ENCODE results near the gene BRI3BP.
A peak's percentile ranks its signal among the peaks of the same experiment; 100 is the strongest.

The BRI3BP gene

DNA sequence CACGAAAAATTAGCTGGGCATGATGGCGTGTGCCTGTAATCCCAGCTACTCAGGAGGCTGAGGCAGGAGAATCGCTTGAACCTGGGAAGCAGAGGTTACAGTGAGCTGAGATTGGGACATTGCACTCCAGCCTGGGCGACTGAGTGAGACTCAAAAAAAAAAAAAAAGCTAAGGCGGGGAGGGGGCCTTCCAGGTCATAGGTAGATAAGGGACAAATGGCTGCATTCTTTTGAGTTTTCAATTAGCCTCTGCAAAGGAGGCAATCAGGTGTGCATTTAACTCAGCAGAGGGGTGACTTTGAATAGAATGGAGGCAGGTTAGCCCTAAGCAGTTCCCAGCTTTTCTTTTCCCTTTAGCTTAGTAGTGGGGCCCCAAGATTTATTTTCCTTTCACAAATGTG, 71.0 kb downstream of the BRI3BP start:
- Histone ChIP-seq H3K27ac (replicated peaks) (no peak overlapping the region), H3K4me3 (replicated peaks; ENCODE audit: insufficient read depth, low read length) (peak overlapping the region; percentile 78), H3K27me3 (ENCODE audit: insufficient read depth, poor library complexity, severe bottlenecking) (no peaks in the 10 kb centered on the region)
- TF ChIP-seq, protein P1, sequence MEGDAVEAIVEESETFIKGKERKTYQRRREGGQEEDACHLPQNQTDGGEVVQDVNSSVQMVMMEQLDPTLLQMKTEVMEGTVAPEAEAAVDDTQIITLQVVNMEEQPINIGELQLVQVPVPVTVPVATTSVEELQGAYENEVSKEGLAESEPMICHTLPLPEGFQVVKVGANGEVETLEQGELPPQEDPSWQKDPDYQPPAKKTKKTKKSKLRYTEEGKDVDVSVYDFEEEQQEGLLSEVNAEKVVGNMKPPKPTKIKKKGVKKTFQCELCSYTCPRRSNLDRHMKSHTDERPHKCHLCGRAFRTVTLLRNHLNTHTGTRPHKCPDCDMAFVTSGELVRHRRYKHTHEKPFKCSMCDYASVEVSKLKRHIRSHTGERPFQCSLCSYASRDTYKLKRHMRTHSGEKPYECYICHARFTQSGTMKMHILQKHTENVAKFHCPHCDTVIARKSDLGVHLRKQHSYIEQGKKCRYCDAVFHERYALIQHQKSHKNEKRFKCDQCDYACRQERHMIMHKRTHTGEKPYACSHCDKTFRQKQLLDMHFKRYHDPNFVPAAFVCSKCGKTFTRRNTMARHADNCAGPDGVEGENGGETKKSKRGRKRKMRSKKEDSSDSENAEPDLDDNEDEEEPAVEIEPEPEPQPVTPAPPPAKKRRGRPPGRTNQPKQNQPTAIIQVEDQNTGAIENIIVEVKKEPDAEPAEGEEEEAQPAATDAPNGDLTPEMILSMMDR (IDR thresholded peaks at IDR 0.05; ENCODE audit: insufficient read depth, low read length), result no peak
- TF ChIP-seq, protein P2, sequence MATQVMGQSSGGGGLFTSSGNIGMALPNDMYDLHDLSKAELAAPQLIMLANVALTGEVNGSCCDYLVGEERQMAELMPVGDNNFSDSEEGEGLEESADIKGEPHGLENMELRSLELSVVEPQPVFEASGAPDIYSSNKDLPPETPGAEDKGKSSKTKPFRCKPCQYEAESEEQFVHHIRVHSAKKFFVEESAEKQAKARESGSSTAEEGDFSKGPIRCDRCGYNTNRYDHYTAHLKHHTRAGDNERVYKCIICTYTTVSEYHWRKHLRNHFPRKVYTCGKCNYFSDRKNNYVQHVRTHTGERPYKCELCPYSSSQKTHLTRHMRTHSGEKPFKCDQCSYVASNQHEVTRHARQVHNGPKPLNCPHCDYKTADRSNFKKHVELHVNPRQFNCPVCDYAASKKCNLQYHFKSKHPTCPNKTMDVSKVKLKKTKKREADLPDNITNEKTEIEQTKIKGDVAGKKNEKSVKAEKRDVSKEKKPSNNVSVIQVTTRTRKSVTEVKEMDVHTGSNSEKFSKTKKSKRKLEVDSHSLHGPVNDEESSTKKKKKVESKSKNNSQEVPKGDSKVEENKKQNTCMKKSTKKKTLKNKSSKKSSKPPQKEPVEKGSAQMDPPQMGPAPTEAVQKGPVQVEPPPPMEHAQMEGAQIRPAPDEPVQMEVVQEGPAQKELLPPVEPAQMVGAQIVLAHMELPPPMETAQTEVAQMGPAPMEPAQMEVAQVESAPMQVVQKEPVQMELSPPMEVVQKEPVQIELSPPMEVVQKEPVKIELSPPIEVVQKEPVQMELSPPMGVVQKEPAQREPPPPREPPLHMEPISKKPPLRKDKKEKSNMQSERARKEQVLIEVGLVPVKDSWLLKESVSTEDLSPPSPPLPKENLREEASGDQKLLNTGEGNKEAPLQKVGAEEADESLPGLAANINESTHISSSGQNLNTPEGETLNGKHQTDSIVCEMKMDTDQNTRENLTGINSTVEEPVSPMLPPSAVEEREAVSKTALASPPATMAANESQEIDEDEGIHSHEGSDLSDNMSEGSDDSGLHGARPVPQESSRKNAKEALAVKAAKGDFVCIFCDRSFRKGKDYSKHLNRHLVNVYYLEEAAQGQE (IDR thresholded peaks at IDR 0.05; ENCODE audit: insufficient replicate concordance, low read depth), result no peak
- no peak for DNase-seq (ENCODE audit: low read depth in 1 of 2, low spot score in 1 of 2)

DNA sequence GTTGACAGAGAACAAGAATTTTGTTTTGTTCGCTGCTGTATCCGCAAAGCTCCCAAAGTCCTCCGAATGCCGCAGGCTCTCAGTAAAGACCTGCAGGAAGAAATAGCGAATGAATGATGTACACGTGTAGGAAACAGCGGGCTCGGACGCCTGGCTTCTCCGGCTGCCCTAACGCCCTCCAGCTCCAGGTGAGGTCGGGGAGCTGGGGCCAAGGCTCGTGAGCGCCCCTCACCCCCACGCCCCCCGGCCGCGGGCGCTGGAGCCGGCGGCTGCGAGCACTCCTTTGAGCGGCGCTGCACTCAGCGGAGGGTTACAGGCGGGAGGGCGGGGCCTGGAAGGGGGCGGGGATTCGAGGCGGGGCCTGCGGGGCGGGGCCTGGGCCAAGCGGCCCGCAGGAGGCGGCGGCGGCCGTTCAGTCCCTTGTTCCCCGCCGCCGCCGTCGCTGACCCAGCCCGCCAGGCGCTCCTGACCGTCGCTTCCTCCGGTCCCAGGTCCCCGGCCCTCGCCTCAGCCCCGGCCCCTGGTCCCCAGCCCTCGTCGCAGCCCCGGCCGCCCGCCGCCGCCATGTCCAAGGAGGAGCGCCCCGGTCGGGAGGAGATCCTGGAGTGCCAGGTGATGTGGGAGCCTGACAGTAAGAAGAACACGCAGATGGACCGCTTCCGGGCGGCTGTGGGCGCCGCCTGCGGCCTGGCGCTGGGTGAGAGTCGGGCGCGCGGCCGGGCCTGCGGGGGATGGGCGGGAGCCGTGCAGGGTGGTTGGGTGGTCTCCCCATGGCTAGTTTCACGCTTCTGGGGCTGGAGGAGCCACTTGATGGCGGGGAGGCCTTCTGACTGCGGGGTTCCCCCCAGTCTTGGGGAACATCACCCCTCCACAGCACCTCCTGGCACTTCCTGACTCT, 71.8 kb downstream of the BRI3BP start, which contains the start of gene AACS:
Gene AACS (plus strand): TSS at position 415 of the 898 bp plus-strand sequence. CDS start 150 bp downstream, at position 565.
- no peak for TF ChIP-seq SPI1 (IDR thresholded peaks at IDR 0.05; ENCODE audit: borderline replicate concordance, low read depth)
- TF ChIP-seq, protein P1 (IDR thresholded peaks at IDR 0.05; ENCODE audit: insufficient read depth, low read length), result no peak
- peak within 1 kb of the TSS; percentile 78 for H3K4me3 ChIP-seq (replicated peaks; ENCODE audit: insufficient read depth, low read length)
- no peak within 1 kb of the TSS for H3K27ac ChIP-seq (replicated peaks)
- H3K27me3 ChIP-seq (ENCODE audit: insufficient read depth, poor library complexity, severe bottlenecking), result no peaks in the 10 kb centered on the region
- peak; percentile 43 to 59 for DNase-seq (ENCODE audit: low read depth in 1 of 2, low spot score in 1 of 2)

DNA sequence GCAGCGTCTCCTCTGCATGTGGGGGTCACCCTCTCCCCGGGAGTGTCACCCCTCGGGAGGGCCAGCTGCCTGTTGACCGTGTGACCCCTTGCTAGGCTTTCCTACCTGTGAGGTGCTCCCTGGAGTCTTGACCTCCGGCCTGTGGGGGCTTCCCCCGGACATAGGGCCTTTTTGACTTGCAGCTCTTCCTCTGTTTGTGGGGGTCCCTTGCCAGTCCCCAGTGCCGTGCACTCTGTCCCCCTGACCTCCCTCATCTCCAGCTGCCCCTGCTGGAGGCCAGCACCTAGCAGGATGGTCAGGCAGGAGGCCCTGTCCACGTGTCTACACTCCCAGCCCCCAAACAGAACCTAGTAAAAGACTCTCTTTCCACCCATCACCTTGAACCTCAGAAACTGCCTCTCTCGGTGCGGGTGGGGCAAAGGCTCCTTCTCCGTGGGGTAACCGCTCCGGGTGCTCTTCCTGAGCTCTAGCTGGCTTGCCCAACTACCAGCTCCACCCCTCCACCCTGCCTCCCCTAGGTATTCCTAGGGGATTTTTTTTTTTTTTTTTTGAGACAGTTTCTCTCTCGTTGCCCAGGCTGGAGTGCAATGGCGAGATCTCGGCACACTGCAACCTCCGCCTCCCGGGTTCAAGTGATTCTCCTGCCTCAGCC, 72.6 kb downstream of the BRI3BP start:
- H3K27me3 ChIP-seq (ENCODE audit: insufficient read depth, poor library complexity, severe bottlenecking), result no peaks in the 10 kb centered on the region
- DNase-seq (ENCODE audit: low read depth in 1 of 2, low spot score in 1 of 2), result no peak
- TF ChIP-seq, protein P1 (IDR thresholded peaks at IDR 0.05; ENCODE audit: insufficient read depth, low read length), result no peak
- TF ChIP-seq, protein P2 (IDR thresholded peaks at IDR 0.05; ENCODE audit: insufficient replicate concordance, low read depth), result no peak
- TF ChIP-seq SPI1 (IDR thresholded peaks at IDR 0.05; ENCODE audit: borderline replicate concordance, low read depth) (no peak), GABPA (IDR thresholded peaks at IDR 0.05; ENCODE audit: low read depth) (no peak), POLR2AphosphoS5 (IDR thresholded peaks at IDR 0.05; ENCODE audit: low read depth) (no peak)
- no peak overlapping the region for H3K27ac ChIP-seq (replicated peaks)
- H3K4me3 ChIP-seq (replicated peaks; ENCODE audit: insufficient read depth, low read length), result peak overlapping the region; percentile 78

All from HL-60 (cell line).